ENCODE measurements around the gene ASXL2. TPM values are rescaled to one million over a fixed set of nuclear protein-coding genes. Genes with fewer than 3 reads are reported as not detected.
"Not testable (repeated sequence)": the region's sequence is repeated elsewhere in the genome, so short reads cannot be mapped to it uniquely, and the experiment has no call there.

The ASXL2 gene
- polyA plus RNA-seq, 4 donors = 1.1 to 14.7 (median 3.2) TPM

- H3K4me1 ChIP-seq (ENCODE audit: control insufficient read depth in 3 of 3, insufficient read depth in 2 of 3, low read depth in 1 of 3, low read length in 2 of 3); H3K4me3 ChIP-seq (ENCODE audit: low read depth in 1 of 3, low read length in 3 of 3); H3K36me3 ChIP-seq (ENCODE audit: control insufficient read depth in 3 of 3, insufficient read depth in 2 of 3, low read depth in 1 of 3, low read length in 3 of 3); FAIRE-seq; H3K9me3 ChIP-seq (ENCODE audit: control insufficient read depth in 2 of 2, insufficient read depth in 1 of 2, low read depth in 1 of 2, low read length in 1 of 2); DNase-seq; H3K27me3 ChIP-seq (ENCODE audit: control insufficient read depth in 3 of 3, insufficient read depth in 3 of 3, low read length in 3 of 3): not testable (repeated sequence)
- 63 to 78% (median 69%) methylated on average over 16 of the region's 16 CpGs for WGBS, 3 donors
- peak overlapping the region in 1 of 3 donors; percentile 9 for H3K27ac ChIP-seq (ENCODE audit: low read depth in 1 of 3, low read length in 2 of 3)
Observed at GRCh38 chr2:25915944-25916772, 37.9 kb upstream of the ASXL2 start.

GRCh38 chr2:25915411-25915810, 37.1 kb upstream of the ASXL2 start:
- not testable (repeated sequence) for DNase-seq; H3K27me3 ChIP-seq (ENCODE audit: control insufficient read depth in 3 of 3, insufficient read depth in 3 of 3, low read length in 3 of 3); H3K27ac ChIP-seq (ENCODE audit: low read depth in 1 of 3, low read length in 2 of 3); H3K9me3 ChIP-seq (ENCODE audit: control insufficient read depth in 2 of 2, insufficient read depth in 1 of 2, low read depth in 1 of 2, low read length in 1 of 2); H3K4me3 ChIP-seq (ENCODE audit: low read depth in 1 of 3, low read length in 3 of 3); H3K36me3 ChIP-seq (ENCODE audit: control insufficient read depth in 3 of 3, insufficient read depth in 2 of 3, low read depth in 1 of 3, low read length in 3 of 3); H3K4me1 ChIP-seq (ENCODE audit: control insufficient read depth in 3 of 3, insufficient read depth in 2 of 3, low read depth in 1 of 3, low read length in 2 of 3); FAIRE-seq
- 95 to 98% (median 96%) methylated on average over 14 to 33 of the region's 33 CpGs for WGBS, 3 donors

GRCh38 chr2:25913696-25913973, 35.3 kb upstream of the ASXL2 start:
- H3K27ac ChIP-seq (ENCODE audit: low read depth in 1 of 3, low read length in 2 of 3); H3K27me3 ChIP-seq (ENCODE audit: control insufficient read depth in 3 of 3, insufficient read depth in 3 of 3, low read length in 3 of 3); H3K36me3 ChIP-seq (ENCODE audit: control insufficient read depth in 3 of 3, insufficient read depth in 2 of 3, low read depth in 1 of 3, low read length in 3 of 3); H3K9me3 ChIP-seq (ENCODE audit: control insufficient read depth in 2 of 2, insufficient read depth in 1 of 2, low read depth in 1 of 2, low read length in 1 of 2); FAIRE-seq; DNase-seq; H3K4me1 ChIP-seq (ENCODE audit: control insufficient read depth in 3 of 3, insufficient read depth in 2 of 3, low read depth in 1 of 3, low read length in 2 of 3); H3K4me3 ChIP-seq (ENCODE audit: low read depth in 1 of 3, low read length in 3 of 3): not testable (repeated sequence)
- 87 to 89% (median 88%) methylated on average over 9 of the region's 9 CpGs for WGBS, 3 donors

- FAIRE-seq (no peak), DNase-seq (no peak)
- Histone ChIP-seq H3K27me3 (ENCODE audit: control insufficient read depth in 3 of 3, insufficient read depth in 3 of 3, low read length in 3 of 3) (no peaks in the 10 kb centered on the region), H3K36me3 (ENCODE audit: control insufficient read depth in 3 of 3, insufficient read depth in 2 of 3, low read depth in 1 of 3, low read length in 3 of 3) (no peaks in the 10 kb centered on the region), H3K4me3 (ENCODE audit: low read depth in 1 of 3, low read length in 3 of 3) (no peak overlapping the region), H3K4me1 (ENCODE audit: control insufficient read depth in 3 of 3, insufficient read depth in 2 of 3, low read depth in 1 of 3, low read length in 2 of 3) (no peaks in the 10 kb centered on the region), H3K9me3 (ENCODE audit: control insufficient read depth in 2 of 2, insufficient read depth in 1 of 2, low read depth in 1 of 2, low read length in 1 of 2) (no peaks in the 10 kb centered on the region), H3K27ac (ENCODE audit: low read depth in 1 of 3, low read length in 2 of 3) (no peak overlapping the region)
- WGBS, 3 donors = 32 to 33% (median 32%) methylated on average over 10 of the region's 10 CpGs
Observed at GRCh38 chr2:25912851-25913695, 34.8 kb upstream of the ASXL2 start.

- not testable (repeated sequence) for FAIRE-seq, DNase-seq
Observed at GRCh38 chr2:25909574-25909973, 31.3 kb upstream of the ASXL2 start.

GRCh38 chr2:25905126-25905525, 26.8 kb upstream of the ASXL2 start:
- FAIRE-seq (no peak), DNase-seq (no peak)
- Histone ChIP-seq H3K4me3 (ENCODE audit: low read depth in 1 of 3, low read length in 3 of 3) (no peak overlapping the region), H3K4me1 (ENCODE audit: control insufficient read depth in 3 of 3, insufficient read depth in 2 of 3, low read depth in 1 of 3, low read length in 2 of 3) (no peaks in the 10 kb centered on the region), H3K36me3 (ENCODE audit: control insufficient read depth in 3 of 3, insufficient read depth in 2 of 3, low read depth in 1 of 3, low read length in 3 of 3) (no peaks in the 10 kb centered on the region), H3K27me3 (ENCODE audit: control insufficient read depth in 3 of 3, insufficient read depth in 3 of 3, low read length in 3 of 3) (no peaks in the 10 kb centered on the region), H3K27ac (ENCODE audit: low read depth in 1 of 3, low read length in 2 of 3) (no peak overlapping the region), H3K9me3 (ENCODE audit: control insufficient read depth in 2 of 2, insufficient read depth in 1 of 2, low read depth in 1 of 2, low read length in 1 of 2) (peaks cover 0 to 3% of the 10 kb centered on the region in 2 donors)
- 84 to 92% (median 91%) methylated on average over 2 of the region's 2 CpGs for WGBS, 3 donors

More at GRCh38 chr2:25909574-25909973, 31.3 kb upstream of the ASXL2 start:
- H3K9me3 ChIP-seq (ENCODE audit: control insufficient read depth in 2 of 2, insufficient read depth in 1 of 2, low read depth in 1 of 2, low read length in 1 of 2); H3K4me3 ChIP-seq (ENCODE audit: low read depth in 1 of 3, low read length in 3 of 3); H3K27ac ChIP-seq (ENCODE audit: low read depth in 1 of 3, low read length in 2 of 3); H3K36me3 ChIP-seq (ENCODE audit: control insufficient read depth in 3 of 3, insufficient read depth in 2 of 3, low read depth in 1 of 3, low read length in 3 of 3); H3K4me1 ChIP-seq (ENCODE audit: control insufficient read depth in 3 of 3, insufficient read depth in 2 of 3, low read depth in 1 of 3, low read length in 2 of 3); H3K27me3 ChIP-seq (ENCODE audit: control insufficient read depth in 3 of 3, insufficient read depth in 3 of 3, low read length in 3 of 3): not testable (repeated sequence)
- 57 to 84% (median 67%) methylated on average over 2 to 5 of the region's 5 CpGs for WGBS, 3 donors

- Histone ChIP-seq H3K27ac (ENCODE audit: low read depth in 1 of 3, low read length in 2 of 3) (no peak overlapping the region), H3K27me3 (ENCODE audit: control insufficient read depth in 3 of 3, insufficient read depth in 3 of 3, low read length in 3 of 3) (no peaks in the 10 kb centered on the region), H3K4me3 (ENCODE audit: low read depth in 1 of 3, low read length in 3 of 3) (no peak overlapping the region), H3K9me3 (ENCODE audit: control insufficient read depth in 2 of 2, insufficient read depth in 1 of 2, low read depth in 1 of 2, low read length in 1 of 2) (peaks cover 0 to 3% of the 10 kb centered on the region in 2 donors), H3K36me3 (ENCODE audit: control insufficient read depth in 3 of 3, insufficient read depth in 2 of 3, low read depth in 1 of 3, low read length in 3 of 3) (no peaks in the 10 kb centered on the region), H3K4me1 (ENCODE audit: control insufficient read depth in 3 of 3, insufficient read depth in 2 of 3, low read depth in 1 of 3, low read length in 2 of 3) (no peaks in the 10 kb centered on the region)
- FAIRE-seq = no peak
- no peak for DNase-seq
- 73 to 77% (median 75%) methylated on average over 5 of the region's 5 CpGs for WGBS, 3 donors
Observed at GRCh38 chr2:25903216-25903776, 25.0 kb upstream of the ASXL2 start.

GRCh38 chr2:25899404-25899970, 21.2 kb upstream of the ASXL2 start:
- Histone ChIP-seq H3K27me3 (ENCODE audit: control insufficient read depth in 3 of 3, insufficient read depth in 3 of 3, low read length in 3 of 3) (no peaks in the 10 kb centered on the region), H3K4me1 (ENCODE audit: control insufficient read depth in 3 of 3, insufficient read depth in 2 of 3, low read depth in 1 of 3, low read length in 2 of 3) (no peaks in the 10 kb centered on the region), H3K9me3 (ENCODE audit: control insufficient read depth in 2 of 2, insufficient read depth in 1 of 2, low read depth in 1 of 2, low read length in 1 of 2) (peaks cover 0 to 3% of the 10 kb centered on the region in 2 donors), H3K36me3 (ENCODE audit: control insufficient read depth in 3 of 3, insufficient read depth in 2 of 3, low read depth in 1 of 3, low read length in 3 of 3) (no peaks in the 10 kb centered on the region), H3K4me3 (ENCODE audit: low read depth in 1 of 3, low read length in 3 of 3) (no peak overlapping the region), H3K27ac (ENCODE audit: low read depth in 1 of 3, low read length in 2 of 3) (no peak overlapping the region)
- DNase-seq (no peak), FAIRE-seq (no peak)
- 74 to 85% (median 83%) methylated on average over 11 of the region's 11 CpGs for WGBS, 3 donors
